K562 (cell line): ENCODE results near the gene KIF20A. TPM values are rescaled to one million over a fixed set of nuclear protein-coding genes. Genes with fewer than 3 reads are reported as not detected.
A peak's percentile ranks its signal among the peaks of the same experiment; 100 is the strongest.

Source experiments
- AFF1 ChIP-seq, 2 experiments: fragments of 450-650 bp; IDR thresholded peaks; 2 replicates each; pipeline ENCODE4 v1.6.1; 2018; ENCODE audit warnings: mild to moderate bottlenecking in 2 of 2, low read depth in 1 of 2; ENCODE audit not compliant: partially characterized antibody in 2 of 2
- CTBP1 ChIP-seq: fragments of 450-650 bp; IDR thresholded peaks from 2 replicates; pipeline ENCODE4 v1.6.1; 2016; ENCODE audit warnings: borderline replicate concordance
- E2F4 ChIP-seq: sonication (generic); formaldehyde crosslinking; IDR thresholded peaks from 2 replicates; pipeline ENCODE4 v1.8.0; 2022; ENCODE audit warnings: mild to moderate bottlenecking, low read depth, missing genetic modification reagents
- EGR1 ChIP-seq: fragments of 450-650 bp; conservative IDR thresholded peaks from 2 replicates; pipeline ENCODE4 v1.6.1; 2017; ENCODE audit warnings: mild to moderate bottlenecking
- ERF ChIP-seq: fragments of 450-650 bp; formaldehyde crosslinking; IDR thresholded peaks from 2 replicates; pipeline ENCODE4 v1.4.0; 2020; ENCODE audit warnings: mild to moderate bottlenecking, mixed read lengths
- FOXP1 ChIP-seq: sonication (generic); formaldehyde crosslinking; IDR thresholded peaks from 2 replicates; pipeline ENCODE4 v1.8.0; 2022; ENCODE audit warnings: mild to moderate bottlenecking, missing genetic modification reagents
- PHF8 ChIP-seq: fragments of 200-600 bp; sonication (generic); IDR thresholded peaks from 2 replicates; pipeline ENCODE4 v1.6.1; 2012; ENCODE audit warnings: mixed run types, mild to moderate bottlenecking, inconsistent platforms, low read length, moderate library complexity, borderline replicate concordance
- SFPQ ChIP-seq: fragments of 200-400 bp; formaldehyde crosslinking; IDR thresholded peaks from 2 replicates; pipeline ENCODE4 v1.6.1; 2017; ENCODE audit warnings: mild to moderate bottlenecking, low read depth, low read length, moderate library complexity
- TCF7L2 ChIP-seq: fragments of 150-350 bp; IDR thresholded peaks from 2 replicates; pipeline ENCODE4 v1.6.1; 2016; ENCODE audit warnings: low read depth, mild to moderate bottlenecking, low read length, moderate library complexity
- TSC22D4 ChIP-seq: fragments of 450-650 bp; IDR thresholded peaks from 2 replicates; pipeline ENCODE4 v1.6.1; 2016; ENCODE audit warnings: missing genetic modification characterization, missing biosample characterization, control low read depth
- UBTF ChIP-seq, 2 experiments: IDR thresholded peaks; 2 replicates each; pipeline ENCODE4 v1.6.1; 2012; ENCODE audit warnings: improper control_type of control experiment in 2 of 2, low read depth in 2 of 2, low read length in 2 of 2, borderline replicate concordance in 1 of 2
- ZBTB11 ChIP-seq, 3 experiments: fragments of 200-800 bp in 1 of 3; fragments of 250-450 bp in 1 of 3; fragments of 450-650 bp in 1 of 3; sonication (Bioruptor Pico) in 1 of 3; sonication (Bioruptor generic) in 1 of 3; formaldehyde crosslinking in 1 of 3; IDR thresholded peaks; 2 replicates each; pipeline versions ENCODE4 v1.6.1 to v1.8.0; 2016 to 2022; ENCODE audit warnings: mild to moderate bottlenecking in 2 of 3, missing genetic modification characterization in 2 of 3, missing compliant biosample characterization in 1 of 3, moderate library complexity in 1 of 3
- ZNF354B ChIP-seq: fragments of 250-450 bp; sonication (Bioruptor Pico); IDR thresholded peaks from 2 replicates; pipeline ENCODE4 v1.4.0; 2020
- polyA plus RNA-seq, 8 experiments: library from polyadenylated mRNA; depleted of rRNA in 4 of 8; stranded (reverse) in 5 of 8; unstranded in 3 of 8; fragments of >200 nt; fragmentation: Nextera tagmentation in 2 of 8; fragmentation: Illumina TruSeq in 1 of 8; extraction: Ambion mirVana in 2 of 8; extraction: Trizol in 1 of 8; gene quantifications; 2 replicates each; pipeline versions ENCODE4 v1.2.1 to v1.2.3, GENCODE V29; 2011 to 2014; ENCODE audit warnings: inconsistent platforms in 1 of 8, missing spikeins in 1 of 8
- total RNA-seq, 7 experiments: library from RNA; depleted of rRNA in 6 of 7; stranded (reverse); fragments of >200 nt in 6 of 7; fragmentation: Illumina TruSeq in 2 of 7; extraction: Trizol in 2 of 7; gene quantifications; 2 replicates each; pipeline versions ENCODE4 v1.2.1 to v1.2.3, GENCODE V29; 2011 to 2021; ENCODE audit warnings: low replicate concordance in 1 of 7

Gene KIF20A
- total and polyA plus RNA-seq, 9 of the 15 experiments (the other 6 are each of a cell fraction or from before 2014, with no cell fraction given), result 36.8 to 61.2 (median 55.5) TPM

GRCh38 chr5:138179277-138179857 is 455 bp downstream of the KIF20A start (continued):
- TF ChIP-seq E2F4 (CRISPR knock-in tag) (no peak), EGR1 (no peak), TCF7L2 (no peak), AFF1 (IDR thresholded peaks at IDR 0.05; ENCODE audit: low read depth in 1 of 2, partially characterized antibody in 2 of 2) (peak in 1 of 2 experiments; percentile 15), ZNF354B (CRISPR knock-in tag) (no peak), TSC22D4 (tag) (no peak), UBTF (IDR thresholded peaks at IDR 0.05; ENCODE audit: borderline replicate concordance in 1 of 2, low read depth in 2 of 2, low read length in 2 of 2) (no peak), SFPQ (no peak), PHF8 (no peak), ZBTB11 (CRISPR knock-in tag; IDR thresholded peaks at IDR 0.05) (no peak), CTBP1 (0 out of 2 replicates have a peak, but pooled peaks have one; percentile 2), ERF (CRISPR knock-in tag) (no peak), FOXP1 (CRISPR knock-in tag) (no peak)
